ENCODE data around the gene TSPAN18. TPM values are rescaled to one million over a fixed set of nuclear protein-coding genes. Genes with fewer than 3 reads are reported as not detected.

The TSPAN18 gene
- total and polyA plus RNA-seq, 9 donors, result 2.1 to 35.3 (median 14.4) TPM

- Histone ChIP-seq H3K36me3 (no peaks in the 10 kb centered on the region), H3K27ac (no peak overlapping the region), H3K9me3 (no peaks in the 10 kb centered on the region), H3K27me3 (no peaks in the 10 kb centered on the region), H3K4me3 (no peak overlapping the region), H3K4me1 (ENCODE audit: insufficient read depth) (peaks cover 4% of the 10 kb centered on the region)
- intact Hi-C loops (cut with DNase I), result no loop called here
- TF ChIP-seq EP300 (IDR thresholded peaks at IDR 0.05), result no peak
- 38 to 44% (median 39%) methylated on average over 8 of the region's 8 CpGs for WGBS, 3 donors
- no peak for DNase-seq
Observed at GRCh38 chr11:44797886-44798606, 71.3 kb downstream of the TSPAN18 start.

GRCh38 chr11:44798607-44798972, 71.8 kb downstream of the TSPAN18 start:
- DNase-seq, result no peak
- Histone ChIP-seq H3K36me3 (no peaks in the 10 kb centered on the region), H3K4me3 (no peak overlapping the region), H3K4me1 (ENCODE audit: insufficient read depth) (peaks cover 4% of the 10 kb centered on the region), H3K27me3 (no peaks in the 10 kb centered on the region), H3K9me3 (no peaks in the 10 kb centered on the region), H3K27ac (no peak overlapping the region)
- intact Hi-C loops (cut with DNase I), result no loop called here
- TF ChIP-seq EP300 (IDR thresholded peaks at IDR 0.05) (no peak), CTCF (IDR thresholded peaks at IDR 0.05) (no peak), POLR2A (IDR thresholded peaks at IDR 0.05) (no peak)

- DNase-seq, result no peak
Observed at GRCh38 chr11:44799012-44799411, 72.2 kb downstream of the TSPAN18 start.

GRCh38 chr11:44802347-44802746, 75.6 kb downstream of the TSPAN18 start:
- no peaks in the 10 kb centered on the region for H3K36me3 ChIP-seq
- TF ChIP-seq CTCF (IDR thresholded peaks at IDR 0.05), result no peak
- no peak for TF ChIP-seq POLR2A (IDR thresholded peaks at IDR 0.05)
- no peak for TF ChIP-seq EP300 (IDR thresholded peaks at IDR 0.05)
- no peaks in the 10 kb centered on the region for H3K27me3 ChIP-seq
- no peaks in the 10 kb centered on the region for H3K9me3 ChIP-seq
- DNase-seq, result no peak
- no peak overlapping the region for H3K4me3 ChIP-seq
- intact Hi-C loops (cut with DNase I), result no loop called here
- no peak overlapping the region for H3K27ac ChIP-seq
- H3K4me1 ChIP-seq (ENCODE audit: insufficient read depth), result peaks cover 4% of the 10 kb centered on the region

More at GRCh38 chr11:44799012-44799411, 72.2 kb downstream of the TSPAN18 start:
- Histone ChIP-seq H3K4me1 (ENCODE audit: insufficient read depth) (peaks cover 4% of the 10 kb centered on the region), H3K9me3 (no peaks in the 10 kb centered on the region), H3K27me3 (no peaks in the 10 kb centered on the region), H3K4me3 (no peak overlapping the region), H3K36me3 (no peaks in the 10 kb centered on the region), H3K27ac (no peak overlapping the region)
- intact Hi-C loops (cut with DNase I), result no loop called here
- 77 to 87% (median 81%) methylated on average over 10 of the region's 10 CpGs for WGBS, 3 donors
- TF ChIP-seq EP300 (IDR thresholded peaks at IDR 0.05) (no peak), CTCF (IDR thresholded peaks at IDR 0.05) (no peak), POLR2A (IDR thresholded peaks at IDR 0.05) (no peak)

- H3K27me3 ChIP-seq, result no peaks in the 10 kb centered on the region
- no peak overlapping the region for H3K27ac ChIP-seq
- intact Hi-C loops (cut with DNase I), result no loop called here
- TF ChIP-seq POLR2A (IDR thresholded peaks at IDR 0.05), result no peak
- no peak for TF ChIP-seq CTCF (IDR thresholded peaks at IDR 0.05)
- no peak for TF ChIP-seq EP300 (IDR thresholded peaks at IDR 0.05)
- no peak for DNase-seq
- WGBS, 3 donors, result 43 to 48% (median 46%) methylated on average over 3 of the region's 3 CpGs
- no peaks in the 10 kb centered on the region for H3K9me3 ChIP-seq
- peaks cover 2% of the 10 kb centered on the region for H3K4me1 ChIP-seq (ENCODE audit: insufficient read depth)
- no peaks in the 10 kb centered on the region for H3K36me3 ChIP-seq
- H3K4me3 ChIP-seq, result no peak overlapping the region
Observed at GRCh38 chr11:44803009-44803408, 76.2 kb downstream of the TSPAN18 start.

Measured in ovary (tissue), 9 donors.